Measurements from ENCODE around the gene ILKAP. TPM values are rescaled to one million over a fixed set of nuclear protein-coding genes. Genes with fewer than 3 reads are reported as not detected.

The ILKAP gene
- total RNA-seq, 1 donor from 2014 or later: 79.9 TPM

DNA sequence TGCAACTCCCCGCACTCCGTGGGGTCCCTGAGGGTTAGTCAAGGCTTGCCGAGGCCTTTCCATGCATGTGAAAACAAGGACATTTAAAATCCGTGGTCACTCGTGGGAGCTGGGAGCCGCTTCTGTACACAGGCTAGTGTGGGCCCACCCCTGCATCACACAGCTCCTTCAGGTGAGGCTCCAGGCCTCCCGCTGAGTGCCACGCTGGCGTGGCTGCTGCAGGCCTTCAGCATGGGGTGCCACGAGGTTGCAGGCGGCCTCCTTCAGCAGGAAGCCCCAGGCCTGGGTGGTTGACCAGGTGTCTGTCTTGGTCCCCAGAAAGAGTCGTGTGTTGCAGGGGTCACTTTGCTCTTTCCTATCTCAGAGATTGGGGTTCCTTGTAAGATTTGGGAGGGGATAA lies 58.4 kb downstream of the ILKAP start:
- no peak overlapping the region for H3K4me3 Mint-ChIP-seq
- H3K36me3 Mint-ChIP-seq (ENCODE audit: low read depth): no peaks in the 10 kb centered on the region
- H3K4me1 Mint-ChIP-seq (ENCODE audit: low read depth): peaks cover 6% of the 10 kb centered on the region
- H3K9me3 Mint-ChIP-seq: no peaks in the 10 kb centered on the region
- H3K27ac Mint-ChIP-seq: no peak overlapping the region
- DNase-seq (ENCODE audit: low spot score): no peak
- H3K27me3 Mint-ChIP-seq (ENCODE audit: insufficient read depth): no peaks in the 10 kb centered on the region
- intact Hi-C loops (cut with micrococcal nuclease): no loop called here

DNA sequence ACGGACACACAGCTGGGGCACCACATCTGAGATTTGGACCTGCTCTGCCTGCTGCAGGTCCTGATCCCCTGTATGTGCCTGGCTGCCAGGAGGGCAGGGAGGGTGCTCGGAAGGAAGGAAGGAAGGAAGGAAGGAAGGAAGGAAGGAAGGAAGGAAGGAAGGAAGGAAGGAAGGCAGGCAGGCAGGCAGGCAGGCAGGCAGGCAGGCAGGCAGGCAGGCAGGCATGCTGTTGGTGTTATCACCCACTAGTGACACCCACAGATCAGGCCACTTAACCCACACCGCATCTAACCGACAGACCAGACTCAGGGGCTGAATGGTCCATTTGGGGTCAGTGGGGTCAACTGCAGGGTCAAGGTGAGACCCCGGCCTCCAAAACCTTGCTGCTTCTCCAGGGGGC lies 59.2 kb downstream of the ILKAP start:
- Mint-ChIP-seq H3K27ac (no peak overlapping the region), H3K9me3 (no peaks in the 10 kb centered on the region), H3K4me1 (ENCODE audit: low read depth) (peaks cover 6% of the 10 kb centered on the region), H3K36me3 (ENCODE audit: low read depth) (no peaks in the 10 kb centered on the region), H3K4me3 (no peak overlapping the region), H3K27me3 (ENCODE audit: insufficient read depth) (no peaks in the 10 kb centered on the region)
- intact Hi-C loops (cut with micrococcal nuclease): no loop called here
- no peak for DNase-seq (ENCODE audit: low spot score)

DNA sequence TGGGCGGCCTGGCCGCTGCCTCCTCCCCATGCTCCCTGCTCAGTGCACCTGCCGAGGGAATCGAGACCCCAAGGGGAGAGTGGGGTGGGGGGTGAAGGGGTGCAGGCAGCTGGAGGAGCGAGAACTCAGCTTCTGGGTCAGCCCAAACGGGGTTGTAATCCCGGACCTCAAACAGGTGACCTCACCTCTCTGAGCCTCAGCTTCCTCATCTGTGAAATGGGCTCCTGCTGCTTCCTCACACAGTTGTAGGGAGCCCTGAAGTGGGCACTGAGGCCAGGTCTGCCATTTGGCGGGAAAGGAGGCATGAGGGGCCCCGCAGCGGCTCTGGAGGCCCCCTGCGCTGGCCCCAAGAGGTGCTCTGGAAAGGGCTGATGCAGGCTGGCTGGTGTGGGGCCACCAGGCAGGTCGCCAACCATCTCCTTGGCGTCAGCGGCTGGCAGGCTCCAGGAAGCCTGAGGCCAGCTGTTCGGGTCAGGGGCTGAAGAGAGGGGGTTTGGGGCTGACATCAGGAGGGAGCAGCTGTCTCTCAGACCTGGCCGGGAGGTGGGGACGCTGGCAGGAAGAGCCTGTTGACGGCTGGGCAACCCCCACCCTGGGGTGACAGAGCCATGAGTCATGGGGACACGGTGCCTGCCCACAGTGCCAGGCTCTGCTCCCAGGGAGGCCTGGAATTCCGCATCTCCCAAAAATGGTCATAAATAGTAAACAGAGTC lies 60.1 kb downstream of the ILKAP start:
- H3K9me3 Mint-ChIP-seq: no peaks in the 10 kb centered on the region
- H3K36me3 Mint-ChIP-seq (ENCODE audit: low read depth): no peaks in the 10 kb centered on the region
- intact Hi-C loops (cut with micrococcal nuclease): no loop called here
- no peak overlapping the region for H3K4me3 Mint-ChIP-seq
- no peak for DNase-seq (ENCODE audit: low spot score)
- H3K4me1 Mint-ChIP-seq (ENCODE audit: low read depth): peaks cover 6% of the 10 kb centered on the region
- H3K27ac Mint-ChIP-seq: no peak overlapping the region
- H3K27me3 Mint-ChIP-seq (ENCODE audit: insufficient read depth): no peaks in the 10 kb centered on the region

DNA sequence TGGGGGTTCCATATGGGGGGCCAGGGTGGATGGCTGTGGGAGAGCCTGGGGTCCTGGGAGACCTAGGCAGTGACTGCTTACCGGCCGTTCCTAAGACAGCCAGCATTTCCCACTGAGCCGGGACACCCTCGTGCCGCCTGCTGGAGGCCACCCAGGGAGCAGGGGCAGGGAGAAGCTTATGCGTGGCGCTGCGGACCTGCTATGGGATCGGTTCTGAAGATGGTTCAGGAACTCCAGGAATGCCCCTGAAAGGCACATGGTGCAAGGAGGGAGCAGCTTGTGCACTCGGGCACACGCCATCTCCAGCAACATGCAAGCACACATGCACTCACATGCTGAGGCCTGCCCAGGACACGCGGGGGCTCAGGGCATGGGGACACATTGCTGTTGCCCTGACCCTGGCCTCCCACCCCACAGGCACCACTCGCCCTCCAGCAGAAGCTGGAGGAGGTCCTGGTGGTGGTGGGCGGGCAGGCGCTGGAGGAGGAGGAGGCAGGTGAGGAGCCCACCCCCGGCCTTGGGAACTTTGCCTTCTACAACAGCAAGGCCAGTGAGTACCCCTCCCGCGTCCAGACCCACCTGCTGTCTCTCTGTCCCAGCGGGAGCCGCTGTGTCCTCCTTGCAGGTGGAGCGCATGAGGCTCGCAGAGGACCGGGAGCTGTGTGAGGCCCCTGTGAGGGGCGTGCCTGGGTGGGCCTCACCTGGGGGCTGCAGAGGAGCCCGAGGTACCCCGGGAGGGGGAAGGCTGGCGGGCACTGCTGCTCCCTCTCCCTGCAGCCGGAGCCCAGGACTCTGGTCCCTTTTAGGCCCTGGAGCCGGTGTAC lies 60.9 kb downstream of the ILKAP start:
- no peaks in the 10 kb centered on the region for H3K27me3 Mint-ChIP-seq (ENCODE audit: insufficient read depth)
- no peak overlapping the region for H3K27ac Mint-ChIP-seq
- H3K36me3 Mint-ChIP-seq (ENCODE audit: low read depth): no peaks in the 10 kb centered on the region
- H3K4me1 Mint-ChIP-seq (ENCODE audit: low read depth): peaks cover 6% of the 10 kb centered on the region
- no peaks in the 10 kb centered on the region for H3K9me3 Mint-ChIP-seq
- DNase-seq (ENCODE audit: low spot score): no peak
- H3K4me3 Mint-ChIP-seq: no peak overlapping the region
- intact Hi-C loops (cut with micrococcal nuclease): no loop called here

DNA sequence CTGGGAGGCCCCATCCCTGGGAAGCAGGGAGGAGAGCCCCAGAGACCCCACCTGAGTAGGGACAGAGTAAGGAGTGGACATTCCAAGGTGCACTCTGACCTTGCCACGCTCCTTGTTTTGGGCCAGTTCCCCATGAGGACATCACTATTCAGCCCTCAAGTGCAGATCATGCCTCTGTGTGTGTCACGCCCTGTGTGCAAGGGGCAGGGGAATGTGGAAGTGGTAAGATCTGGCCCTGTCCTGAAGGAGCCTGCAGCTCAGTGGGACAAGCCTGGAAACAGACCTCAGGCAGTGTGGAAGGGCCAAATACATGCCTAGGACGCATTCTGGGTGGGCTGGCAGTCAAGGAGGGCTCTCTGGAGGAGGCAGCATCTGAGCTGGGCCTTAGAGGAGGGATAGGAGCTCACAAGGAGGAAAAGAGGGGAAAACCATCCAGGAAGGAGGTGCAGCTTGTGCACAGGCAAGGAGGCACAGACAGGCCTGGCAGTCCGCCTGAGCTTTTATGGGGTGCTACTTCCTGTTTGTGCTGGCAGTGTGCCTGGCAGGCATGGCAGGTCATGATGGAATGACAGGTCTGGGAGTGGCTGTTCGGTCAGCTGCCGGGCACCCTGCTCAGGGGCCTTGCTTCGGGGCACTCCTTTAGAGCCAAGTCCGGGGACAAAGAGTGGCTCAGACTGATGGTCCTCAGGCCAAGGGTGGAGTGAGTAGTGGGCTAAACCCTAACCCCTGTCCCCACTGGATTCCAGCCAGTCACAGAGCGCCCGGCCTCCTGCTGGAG lies 61.8 kb downstream of the ILKAP start:
- Mint-ChIP-seq H3K9me3 (no peaks in the 10 kb centered on the region), H3K4me3 (no peak overlapping the region), H3K27me3 (ENCODE audit: insufficient read depth) (no peaks in the 10 kb centered on the region), H3K27ac (no peak overlapping the region), H3K36me3 (ENCODE audit: low read depth) (no peaks in the 10 kb centered on the region), H3K4me1 (ENCODE audit: low read depth) (peaks cover 6% of the 10 kb centered on the region)
- intact Hi-C loops (cut with micrococcal nuclease): no loop called here
- DNase-seq (ENCODE audit: low spot score): no peak

DNA sequence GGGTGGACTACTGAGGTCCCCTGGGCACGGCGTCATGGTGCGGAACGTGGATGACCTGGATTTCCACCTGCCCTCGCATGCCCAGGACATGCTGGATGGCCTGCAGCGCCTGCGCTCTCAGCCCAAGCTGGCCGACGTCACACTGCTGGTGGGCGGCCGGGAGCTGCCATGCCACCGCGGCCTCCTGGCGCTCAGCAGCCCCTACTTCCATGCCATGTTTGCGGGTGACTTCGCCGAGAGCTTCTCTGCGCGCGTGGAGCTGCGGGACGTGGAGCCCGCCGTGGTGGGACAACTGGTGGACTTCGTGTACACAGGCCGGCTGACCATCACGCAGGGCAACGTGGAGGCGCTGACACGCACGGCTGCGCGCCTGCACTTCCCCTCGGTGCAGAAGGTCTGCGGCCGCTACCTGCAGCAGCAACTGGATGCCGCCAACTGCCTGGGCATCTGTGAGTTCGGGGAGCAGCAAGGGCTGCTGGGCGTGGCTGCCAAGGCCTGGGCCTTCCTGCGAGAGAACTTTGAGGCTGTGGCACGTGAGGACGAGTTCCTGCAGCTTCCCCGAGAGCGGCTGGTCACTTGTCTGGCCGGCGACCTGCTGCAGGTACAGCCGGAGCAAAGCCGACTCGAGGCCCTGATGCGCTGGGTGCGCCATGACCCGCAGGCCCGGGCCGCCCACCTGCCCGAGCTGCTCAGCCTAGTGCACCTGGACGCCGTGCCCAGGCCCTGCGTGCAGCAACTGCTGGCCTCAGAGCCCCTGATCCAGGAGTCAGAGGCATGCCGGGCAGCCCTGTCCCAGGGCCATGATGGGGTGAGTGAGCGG lies 62.6 kb downstream of the ILKAP start:
- Mint-ChIP-seq H3K27ac (no peak overlapping the region), H3K9me3 (no peaks in the 10 kb centered on the region), H3K36me3 (ENCODE audit: low read depth) (no peaks in the 10 kb centered on the region), H3K27me3 (ENCODE audit: insufficient read depth) (peaks cover 2% of the 10 kb centered on the region), H3K4me1 (ENCODE audit: low read depth) (peaks cover 6% of the 10 kb centered on the region), H3K4me3 (no peak overlapping the region)
- intact Hi-C loops (cut with micrococcal nuclease): no loop called here
- DNase-seq (ENCODE audit: low spot score): no peak

DNA sequence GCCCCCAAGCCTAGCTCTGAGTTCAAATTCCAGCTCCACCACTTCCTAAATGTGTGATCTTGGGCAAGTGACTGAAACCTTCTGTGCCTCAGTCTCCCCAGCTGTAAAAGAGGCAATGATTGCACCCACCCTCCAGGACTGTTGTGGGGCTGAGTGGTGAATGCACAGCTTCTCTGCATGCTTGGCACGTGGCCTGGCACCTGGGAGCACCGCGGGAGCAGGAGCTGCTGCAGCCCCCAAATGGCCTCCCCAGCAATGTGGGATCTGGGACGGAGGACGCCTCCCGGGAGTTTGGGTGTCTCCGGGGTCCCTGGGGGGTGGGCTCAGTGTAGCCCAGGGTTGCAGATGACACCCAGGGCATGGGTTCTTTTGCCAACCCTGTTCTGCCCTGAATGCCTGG lies 63.5 kb downstream of the ILKAP start:
- Mint-ChIP-seq H3K27me3 (ENCODE audit: insufficient read depth) (peaks cover 2% of the 10 kb centered on the region), H3K27ac (no peak overlapping the region), H3K4me1 (ENCODE audit: low read depth) (peaks cover 6% of the 10 kb centered on the region), H3K9me3 (no peaks in the 10 kb centered on the region), H3K36me3 (ENCODE audit: low read depth) (no peaks in the 10 kb centered on the region), H3K4me3 (no peak overlapping the region)
- intact Hi-C loops (cut with micrococcal nuclease): no loop called here
- DNase-seq (ENCODE audit: low spot score): no peak

DNA sequence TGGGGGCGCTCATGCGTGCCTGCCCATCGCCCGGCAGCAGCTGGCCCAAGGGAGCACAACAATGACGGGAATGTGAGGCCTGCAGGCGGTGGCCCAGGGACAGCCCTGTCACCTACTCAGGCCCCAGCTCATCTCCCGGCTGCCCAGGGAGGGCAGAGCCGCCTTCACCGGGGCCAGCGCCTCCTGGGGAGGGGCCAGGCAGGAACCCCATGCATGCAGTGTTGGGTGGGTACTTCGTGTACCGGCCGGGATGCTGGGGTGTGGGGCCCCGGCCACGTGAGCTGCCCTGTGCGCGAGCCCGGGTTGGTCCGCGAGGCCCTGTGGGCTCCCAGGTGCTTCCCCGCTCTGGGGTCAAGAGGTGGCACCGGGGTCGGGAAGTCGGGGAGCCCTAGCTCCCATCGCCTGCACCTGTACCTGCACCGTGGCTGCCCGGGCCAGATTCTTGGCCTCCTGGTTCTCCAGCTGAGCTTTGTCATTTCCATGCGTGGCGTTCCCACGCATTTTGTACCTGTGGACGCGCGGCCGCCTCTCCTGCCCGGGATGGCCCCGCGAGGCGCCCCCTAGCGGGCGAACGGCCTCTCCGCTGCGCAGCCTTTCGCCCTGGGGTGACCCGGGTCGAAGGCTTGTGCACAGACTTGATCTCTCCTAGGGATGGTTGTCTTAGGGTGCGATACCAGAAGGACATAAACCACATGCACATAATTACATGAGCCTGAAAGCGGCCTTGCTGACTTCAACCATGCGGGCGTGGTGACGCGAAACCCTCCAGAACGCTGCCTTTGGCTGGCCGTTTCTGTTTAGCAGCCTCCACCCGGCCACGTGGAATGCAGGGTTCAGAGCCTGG lies 64.1 kb downstream of the ILKAP start:
- Mint-ChIP-seq H3K27ac (no peak overlapping the region), H3K9me3 (no peaks in the 10 kb centered on the region), H3K4me1 (ENCODE audit: low read depth) (peaks cover 6% of the 10 kb centered on the region), H3K27me3 (ENCODE audit: insufficient read depth) (peaks cover 2% of the 10 kb centered on the region), H3K36me3 (ENCODE audit: low read depth) (no peaks in the 10 kb centered on the region), H3K4me3 (no peak overlapping the region)
- intact Hi-C loops (cut with micrococcal nuclease): loop anchor here (1.0 to 5.0 kb wide), 2 partner anchors 171 to 282 kb away; partner anchors contain the start of gene RAMP1
- DNase-seq (ENCODE audit: low spot score): no peak

DNA sequence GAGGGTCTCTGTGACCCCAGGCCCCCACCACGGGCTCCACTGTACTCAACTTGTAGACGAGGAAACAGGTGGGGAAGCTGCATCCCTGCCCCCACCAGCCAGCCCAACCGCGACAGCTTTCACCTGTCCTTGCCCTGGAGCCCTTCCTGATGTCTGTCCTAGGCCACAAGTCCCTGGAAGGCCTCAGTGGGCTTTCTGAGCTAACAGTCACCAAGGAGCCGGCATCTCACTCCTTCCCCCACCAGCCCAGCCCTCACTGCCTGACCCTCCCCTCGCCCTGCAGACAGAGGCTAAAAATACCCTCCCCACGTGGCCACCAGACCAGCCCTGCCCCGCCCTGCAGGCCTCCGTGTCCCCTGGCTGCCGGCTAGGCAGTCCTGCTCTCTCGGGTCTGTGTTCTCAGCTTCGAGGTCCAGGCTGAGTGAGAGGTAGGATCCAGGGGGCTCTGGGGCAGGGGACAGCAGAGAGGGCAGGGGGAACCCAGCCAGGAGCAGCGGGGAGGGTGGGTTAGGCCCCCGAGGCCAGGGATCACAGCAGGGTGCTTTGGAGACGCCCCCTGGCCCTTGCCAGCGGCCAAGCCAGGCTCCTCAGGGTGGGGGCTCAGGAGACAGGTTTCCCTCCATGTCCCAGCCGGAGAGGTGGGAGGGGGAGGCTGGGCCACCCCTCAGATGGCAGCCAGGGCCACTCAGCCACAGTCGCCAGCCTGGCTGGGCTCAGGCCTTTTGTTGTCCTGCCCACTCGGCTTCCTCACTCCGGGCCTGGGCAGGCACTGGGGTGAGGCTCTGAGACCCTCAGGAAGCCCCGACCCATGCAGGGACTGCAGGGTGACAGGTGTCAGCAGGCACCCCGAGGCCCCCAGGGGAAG lies 64.9 kb downstream of the ILKAP start, which contains the start of gene KLHL30:
TSS of gene KLHL30 (plus strand) at position 338 of the 865 bp plus-strand sequence. CDS start 2,087 bp downstream, outside the sequence.
- intact Hi-C loops (cut with micrococcal nuclease): loop anchor here (1.0 to 5.0 kb wide), 2 partner anchors 170 to 281 kb away; partner anchors contain the start of gene RAMP1
- H3K4me3 Mint-ChIP-seq: no peak within 1 kb of the TSS
- DNase-seq (ENCODE audit: low spot score): no peak
- H3K4me1 Mint-ChIP-seq (ENCODE audit: low read depth): peaks cover 6% of the 10 kb centered on the region
- H3K27ac Mint-ChIP-seq: no peak within 1 kb of the TSS
- H3K9me3 Mint-ChIP-seq: no peaks in the 10 kb centered on the region
- H3K36me3 Mint-ChIP-seq (ENCODE audit: low read depth): no peaks in the 10 kb centered on the region
- peaks cover 2% of the 10 kb centered on the region for H3K27me3 Mint-ChIP-seq (ENCODE audit: insufficient read depth)

DNA sequence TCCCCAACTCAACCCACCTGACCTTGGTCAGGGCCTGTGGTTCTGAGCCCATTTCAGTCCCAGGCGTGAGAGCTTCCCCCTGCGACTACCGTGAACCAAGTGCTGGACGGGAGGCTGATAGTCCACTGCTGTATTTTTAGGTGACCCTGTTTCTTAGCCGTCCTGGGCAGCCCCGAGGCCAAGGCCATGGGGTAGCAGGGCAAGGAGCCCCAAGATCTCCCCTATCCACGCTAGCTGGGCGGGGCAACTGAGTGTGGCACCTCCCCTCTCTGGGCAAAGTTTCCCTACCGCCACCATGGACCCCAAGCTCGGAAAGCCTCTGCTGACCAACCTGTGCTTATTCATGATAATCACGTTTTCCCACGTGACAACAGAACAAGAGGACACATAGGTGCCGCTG lies 65.6 kb downstream of the ILKAP start:
- H3K4me1 Mint-ChIP-seq (ENCODE audit: low read depth): peaks cover 6% of the 10 kb centered on the region
- DNase-seq (ENCODE audit: low spot score): no peak
- intact Hi-C loops (cut with micrococcal nuclease): loop anchor here (5.0 kb wide), 1 partner anchor 281 kb away; the partner anchor contains the start of gene RAMP1
- H3K27ac Mint-ChIP-seq: no peak overlapping the region
- H3K9me3 Mint-ChIP-seq: no peaks in the 10 kb centered on the region
- H3K36me3 Mint-ChIP-seq (ENCODE audit: low read depth): no peaks in the 10 kb centered on the region
- peaks cover 2% of the 10 kb centered on the region for H3K27me3 Mint-ChIP-seq (ENCODE audit: insufficient read depth)
- H3K4me3 Mint-ChIP-seq: no peak overlapping the region
